ENCODE results near the gene ZNF814.
"Not testable (repeated sequence)": the region's sequence is repeated elsewhere in the genome, so short reads cannot be mapped to it uniquely, and the experiment has no call there.

ZNF814 gene

DNA sequence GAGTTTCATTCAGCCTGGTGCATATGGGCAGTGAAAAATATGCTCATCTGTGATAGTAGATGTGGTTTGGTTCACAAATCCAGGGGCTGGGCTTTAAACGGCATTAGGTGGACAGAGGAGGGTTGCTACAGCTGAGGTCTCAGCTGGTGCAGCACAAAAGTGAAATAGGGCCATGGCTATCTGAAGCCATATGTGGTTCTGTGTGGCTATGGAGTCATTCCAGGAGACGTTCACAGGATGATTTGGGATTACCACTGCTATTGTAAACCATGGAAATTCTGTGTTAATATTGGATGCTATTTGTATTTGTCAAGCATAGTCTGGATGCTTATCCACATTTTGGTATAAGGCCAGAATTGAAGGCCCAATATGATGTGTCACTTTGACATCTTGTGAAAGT lies 34.7 kb downstream of the ZNF814 start:
- H3K4me3 ChIP-seq (ENCODE audit: low read depth, low read length); H3K4me1 ChIP-seq (ENCODE audit: control insufficient read depth, insufficient read depth, low read length, unreplicated experiment); H2AFZ ChIP-seq (ENCODE audit: low read length, unreplicated experiment); H3K27ac ChIP-seq (ENCODE audit: low read depth, low read length); H3K27me3 ChIP-seq (ENCODE audit: insufficient read depth, low read length): not testable (repeated sequence)
- Histone ChIP-seq H3K36me3 (ENCODE audit: insufficient read depth, low read length) (0 out of 2 replicates have a peak, but pooled peaks cover 14% of the 10 kb centered on the region), H3K79me2 (ENCODE audit: control insufficient read depth, insufficient read depth, low read length, unreplicated experiment) (peaks cover 27% of the 10 kb centered on the region)

DNA sequence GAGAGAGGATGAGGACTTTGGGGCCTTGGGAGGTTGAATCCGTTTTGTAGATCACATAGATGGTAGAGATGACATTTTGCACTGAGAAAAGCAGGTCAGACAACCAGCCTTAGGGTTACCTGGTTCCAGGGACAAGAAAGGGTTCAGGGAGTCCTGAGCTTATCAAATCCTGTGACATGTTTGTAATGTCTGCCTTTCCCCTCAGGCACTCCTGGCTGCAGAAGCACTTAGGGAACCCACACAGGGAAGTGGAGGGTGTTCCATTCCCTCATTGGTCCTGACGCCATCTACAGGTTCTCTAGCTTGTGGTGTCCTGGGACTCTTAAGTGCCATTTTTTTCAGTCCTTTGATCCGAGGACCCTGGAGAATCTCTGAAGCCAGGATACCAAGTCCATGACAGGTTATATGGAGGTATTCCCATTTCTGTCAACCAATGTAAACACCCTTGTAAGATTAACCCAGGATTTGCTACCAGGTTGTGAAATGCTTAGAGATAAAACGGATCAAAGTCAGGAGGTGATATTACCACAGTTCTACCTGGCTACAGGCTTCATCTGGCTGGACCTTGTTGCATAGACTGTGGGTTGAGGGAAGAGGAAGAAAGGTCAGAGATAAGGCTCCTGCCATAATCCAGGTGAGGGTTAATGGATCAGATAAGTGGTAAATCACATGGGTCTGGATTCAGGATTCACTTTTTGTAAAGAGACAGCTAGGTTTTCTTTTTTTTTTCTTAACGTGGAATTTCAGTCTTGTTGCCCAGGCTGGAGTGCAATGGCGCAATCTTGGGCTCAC lies 36.8 kb downstream of the ZNF814 start:
- H3K36me3 ChIP-seq (ENCODE audit: insufficient read depth, low read length); H3K4me3 ChIP-seq (ENCODE audit: low read depth, low read length); H2AFZ ChIP-seq (ENCODE audit: low read length, unreplicated experiment); H3K4me1 ChIP-seq (ENCODE audit: control insufficient read depth, insufficient read depth, low read length, unreplicated experiment); H3K27ac ChIP-seq (ENCODE audit: low read depth, low read length); H3K27me3 ChIP-seq (ENCODE audit: insufficient read depth, low read length): not testable (repeated sequence)
- peaks cover 27% of the 10 kb centered on the region for H3K79me2 ChIP-seq (ENCODE audit: control insufficient read depth, insufficient read depth, low read length, unreplicated experiment)

GRCh38 chr19:57850553-57851017 lies 38.3 kb downstream of the ZNF814 start:
- Histone ChIP-seq H3K27me3 (ENCODE audit: insufficient read depth, low read length) (no peaks in the 10 kb centered on the region), H3K36me3 (ENCODE audit: insufficient read depth, low read length) (0 out of 2 replicates have a peak, but pooled peaks cover 5% of the 10 kb centered on the region), H3K79me2 (ENCODE audit: control insufficient read depth, insufficient read depth, low read length, unreplicated experiment) (peaks cover 27% of the 10 kb centered on the region), H3K4me3 (ENCODE audit: low read depth, low read length) (peak overlapping the region; percentile 89), H2AFZ (ENCODE audit: low read length, unreplicated experiment) (no peak overlapping the region), H3K4me1 (ENCODE audit: control insufficient read depth, insufficient read depth, low read length, unreplicated experiment) (peaks cover 8% of the 10 kb centered on the region), H3K27ac (ENCODE audit: low read depth, low read length) (peak overlapping the region; percentile 68)

DNA sequence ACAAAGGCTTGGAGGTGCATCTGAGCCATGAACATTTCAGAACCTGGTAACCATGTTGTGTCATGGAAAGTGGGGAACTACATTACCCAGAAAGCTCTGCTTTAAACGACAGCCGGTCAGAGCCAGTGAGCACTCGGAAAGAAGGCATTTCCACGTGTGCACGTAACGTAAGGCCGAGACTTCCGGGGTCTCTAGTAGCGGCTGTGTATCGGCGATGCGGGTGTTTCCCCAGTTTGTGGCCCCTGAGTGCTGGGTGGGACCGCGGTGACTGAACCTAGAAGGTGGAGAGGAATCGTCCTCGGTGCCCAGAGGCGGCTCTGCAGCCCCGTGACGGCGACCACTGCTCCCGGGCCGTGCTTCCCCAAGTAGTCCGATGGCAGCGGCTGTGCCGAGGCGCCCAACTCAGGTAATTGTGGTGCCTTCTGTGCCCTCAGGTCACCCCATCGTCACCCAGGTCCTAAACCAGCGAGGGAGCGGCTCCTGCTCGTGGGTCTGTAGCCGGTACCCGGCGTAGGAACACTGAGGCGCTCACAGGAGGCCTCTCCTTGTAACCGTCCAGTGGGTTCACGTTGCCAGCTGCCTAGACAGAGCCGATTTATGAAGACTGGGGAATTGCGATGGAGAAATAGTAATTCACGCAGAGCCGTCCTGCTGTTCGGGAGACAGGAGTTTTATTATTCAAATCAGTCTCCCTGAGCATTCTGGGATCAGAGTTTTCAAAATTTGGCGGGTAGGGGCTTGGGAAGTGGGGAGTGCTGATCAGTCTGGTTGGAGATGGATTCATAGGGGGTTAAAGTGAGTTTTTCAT lies 39.0 kb downstream of the ZNF814 start, which contains the start of gene ZNF587:
Gene ZNF587, plus strand, starts transcription at position 194 of the 808 bp plus-strand sequence. Its CDS starts 180 bp downstream, at position 374.
- Histone ChIP-seq H3K4me3 (ENCODE audit: low read depth, low read length) (peak within 1 kb of the TSS; percentile 89), H2AFZ (ENCODE audit: low read length, unreplicated experiment) (peak within 1 kb of the TSS; percentile 22), H3K27ac (ENCODE audit: low read depth, low read length) (peak within 1 kb of the TSS; percentile 68), H3K79me2 (ENCODE audit: control insufficient read depth, insufficient read depth, low read length, unreplicated experiment) (peaks cover 27% of the 10 kb centered on the region)
- not testable (repeated sequence) for H3K4me1 ChIP-seq (ENCODE audit: control insufficient read depth, insufficient read depth, low read length, unreplicated experiment); H3K27me3 ChIP-seq (ENCODE audit: insufficient read depth, low read length); H3K36me3 ChIP-seq (ENCODE audit: insufficient read depth, low read length)

DNA sequence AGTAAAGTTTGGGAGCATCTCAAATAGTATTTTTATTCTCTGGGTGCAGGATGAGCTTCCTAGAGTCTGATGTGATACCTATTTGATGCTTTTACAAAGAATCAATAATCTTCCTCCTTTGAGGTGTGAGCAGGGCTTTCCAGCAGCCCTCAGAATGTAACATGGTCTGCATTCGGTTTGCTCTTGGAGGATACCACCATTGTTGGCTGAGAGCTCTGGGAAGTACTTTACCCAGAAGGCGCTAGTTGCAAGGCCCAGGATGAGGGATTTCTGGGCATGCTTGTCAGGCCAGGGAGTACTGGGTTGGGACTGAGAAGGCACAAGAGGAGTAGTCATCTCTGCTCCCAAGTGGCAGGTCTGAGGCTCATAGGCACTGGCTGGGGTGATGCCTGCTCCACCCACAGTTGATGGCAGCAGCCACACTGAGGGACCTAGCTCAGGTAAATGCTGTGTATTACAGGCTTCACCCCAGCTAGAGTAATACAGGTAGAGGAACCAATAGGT lies 39.6 kb downstream of the ZNF814 start:
- Histone ChIP-seq H3K4me3 (ENCODE audit: low read depth, low read length) (peak overlapping the region; percentile 89), H3K79me2 (ENCODE audit: control insufficient read depth, insufficient read depth, low read length, unreplicated experiment) (peaks cover 31% of the 10 kb centered on the region)
- not testable (repeated sequence) for H3K4me1 ChIP-seq (ENCODE audit: control insufficient read depth, insufficient read depth, low read length, unreplicated experiment); H3K27ac ChIP-seq (ENCODE audit: low read depth, low read length); H3K27me3 ChIP-seq (ENCODE audit: insufficient read depth, low read length); H2AFZ ChIP-seq (ENCODE audit: low read length, unreplicated experiment); H3K36me3 ChIP-seq (ENCODE audit: insufficient read depth, low read length)

- peaks cover 28% of the 10 kb centered on the region for H3K79me2 ChIP-seq (ENCODE audit: control insufficient read depth, insufficient read depth, low read length, unreplicated experiment)
- H3K27me3 ChIP-seq (ENCODE audit: insufficient read depth, low read length); H2AFZ ChIP-seq (ENCODE audit: low read length, unreplicated experiment); H3K4me1 ChIP-seq (ENCODE audit: control insufficient read depth, insufficient read depth, low read length, unreplicated experiment); H3K27ac ChIP-seq (ENCODE audit: low read depth, low read length); H3K4me3 ChIP-seq (ENCODE audit: low read depth, low read length); H3K36me3 ChIP-seq (ENCODE audit: insufficient read depth, low read length): not testable (repeated sequence)
Measured at GRCh38 chr19:57847164-57847563, 41.7 kb downstream of the ZNF814 start.

DNA sequence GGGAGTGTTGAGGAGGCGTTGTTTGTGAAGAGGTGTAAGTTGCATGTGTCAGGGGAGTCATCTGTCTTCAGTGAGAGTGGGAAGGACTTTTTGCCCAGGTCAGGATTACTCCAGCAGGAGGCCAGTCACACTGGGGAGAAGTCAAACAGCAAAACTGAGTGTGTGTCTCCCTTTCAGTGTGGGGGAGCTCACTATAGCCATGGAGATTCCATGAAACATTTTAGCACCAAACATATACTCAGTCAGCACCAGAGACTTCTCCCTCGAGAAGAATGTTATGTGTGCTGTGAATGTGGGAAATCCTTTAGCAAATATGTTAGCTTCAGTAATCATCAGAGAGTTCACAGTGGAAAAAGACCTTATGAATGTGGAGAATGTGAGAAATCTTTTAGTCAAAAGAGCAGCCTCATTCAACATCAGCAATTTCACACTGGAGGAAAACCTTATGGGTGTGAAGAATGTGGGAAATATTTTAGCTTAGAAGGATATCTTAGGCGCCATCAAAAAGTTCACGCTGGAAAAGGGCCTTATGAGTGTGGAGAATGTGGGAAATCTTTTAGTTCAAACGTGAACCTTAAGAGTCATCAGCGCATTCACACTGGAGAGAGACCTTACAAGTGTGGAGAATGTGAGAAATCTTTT lies 47.6 kb downstream of the ZNF814 start:
- Histone ChIP-seq H3K4me3 (ENCODE audit: low read depth, low read length) (no peak overlapping the region), H3K4me1 (ENCODE audit: control insufficient read depth, insufficient read depth, low read length, unreplicated experiment) (no peaks in the 10 kb centered on the region), H3K79me2 (ENCODE audit: control insufficient read depth, insufficient read depth, low read length, unreplicated experiment) (peaks cover 20% of the 10 kb centered on the region), H3K27me3 (ENCODE audit: insufficient read depth, low read length) (no peaks in the 10 kb centered on the region), H3K27ac (ENCODE audit: low read depth, low read length) (no peak overlapping the region), H2AFZ (ENCODE audit: low read length, unreplicated experiment) (no peak overlapping the region), H3K36me3 (ENCODE audit: insufficient read depth, low read length) (no peaks in the 10 kb centered on the region)

- H3K36me3 ChIP-seq (ENCODE audit: insufficient read depth, low read length); H3K4me1 ChIP-seq (ENCODE audit: control insufficient read depth, insufficient read depth, low read length, unreplicated experiment); H3K27me3 ChIP-seq (ENCODE audit: insufficient read depth, low read length); H3K4me3 ChIP-seq (ENCODE audit: low read depth, low read length); H3K27ac ChIP-seq (ENCODE audit: low read depth, low read length); H2AFZ ChIP-seq (ENCODE audit: low read length, unreplicated experiment): not testable (repeated sequence)
- H3K79me2 ChIP-seq (ENCODE audit: control insufficient read depth, insufficient read depth, low read length, unreplicated experiment): peaks cover 16% of the 10 kb centered on the region
Measured at GRCh38 chr19:57838622-57839191, 50.1 kb downstream of the ZNF814 start.

DNA sequence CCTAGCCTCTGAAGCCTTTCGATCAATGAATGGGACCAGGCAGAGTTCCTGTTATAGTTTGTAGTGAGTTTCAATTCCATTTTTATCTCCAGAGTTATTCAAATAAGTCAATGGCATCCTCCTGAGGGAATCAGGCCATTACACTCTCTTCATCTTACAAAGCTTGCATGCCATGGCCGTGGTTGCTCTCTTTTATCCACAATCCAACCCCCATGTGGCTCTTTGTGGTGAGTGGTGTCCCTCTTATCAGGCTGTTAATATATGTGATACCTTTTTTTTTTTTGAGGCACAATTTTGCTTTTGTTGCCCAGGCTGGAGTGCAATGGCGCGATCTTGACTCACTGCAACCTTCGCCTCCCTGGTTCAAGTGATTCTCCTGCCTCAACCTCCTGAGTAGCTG lies 51.8 kb downstream of the ZNF814 start:
- H3K27ac ChIP-seq (ENCODE audit: low read depth, low read length); H3K36me3 ChIP-seq (ENCODE audit: insufficient read depth, low read length); H3K4me3 ChIP-seq (ENCODE audit: low read depth, low read length); H3K27me3 ChIP-seq (ENCODE audit: insufficient read depth, low read length); H2AFZ ChIP-seq (ENCODE audit: low read length, unreplicated experiment); H3K4me1 ChIP-seq (ENCODE audit: control insufficient read depth, insufficient read depth, low read length, unreplicated experiment): not testable (repeated sequence)
- peaks cover 10% of the 10 kb centered on the region for H3K79me2 ChIP-seq (ENCODE audit: control insufficient read depth, insufficient read depth, low read length, unreplicated experiment)

GRCh38 chr19:57830071-57830602 lies 58.7 kb downstream of the ZNF814 start, which contains the start of gene ZNF587B:
ZNF587B (plus strand) TSS chr19:57830299; CDS start chr19:57830529, 230 bp downstream.
- H3K27ac ChIP-seq (ENCODE audit: low read depth, low read length): no peak within 1 kb of the TSS
- no peaks in the 10 kb centered on the region for H3K36me3 ChIP-seq (ENCODE audit: insufficient read depth, low read length)
- H3K79me2 ChIP-seq (ENCODE audit: control insufficient read depth, insufficient read depth, low read length, unreplicated experiment): peaks cover 40% of the 10 kb centered on the region
- no peaks in the 10 kb centered on the region for H3K27me3 ChIP-seq (ENCODE audit: insufficient read depth, low read length)
- H3K4me3 ChIP-seq (ENCODE audit: low read depth, low read length): peak within 1 kb of the TSS; percentile 71
- no peak within 1 kb of the TSS for H2AFZ ChIP-seq (ENCODE audit: low read length, unreplicated experiment)
- no peaks in the 10 kb centered on the region for H3K4me1 ChIP-seq (ENCODE audit: control insufficient read depth, insufficient read depth, low read length, unreplicated experiment)
